HG03571 (cell line): ENCODE data around the gene PBRM1.

Source experiments
- ATAC-seq: cut with Tn5 transposase; IDR thresholded peaks from one replicate; pipeline ENCODE4 v1.9.1; 2021; ENCODE audit not compliant: unreplicated experiment

Gene PBRM1

DNA sequence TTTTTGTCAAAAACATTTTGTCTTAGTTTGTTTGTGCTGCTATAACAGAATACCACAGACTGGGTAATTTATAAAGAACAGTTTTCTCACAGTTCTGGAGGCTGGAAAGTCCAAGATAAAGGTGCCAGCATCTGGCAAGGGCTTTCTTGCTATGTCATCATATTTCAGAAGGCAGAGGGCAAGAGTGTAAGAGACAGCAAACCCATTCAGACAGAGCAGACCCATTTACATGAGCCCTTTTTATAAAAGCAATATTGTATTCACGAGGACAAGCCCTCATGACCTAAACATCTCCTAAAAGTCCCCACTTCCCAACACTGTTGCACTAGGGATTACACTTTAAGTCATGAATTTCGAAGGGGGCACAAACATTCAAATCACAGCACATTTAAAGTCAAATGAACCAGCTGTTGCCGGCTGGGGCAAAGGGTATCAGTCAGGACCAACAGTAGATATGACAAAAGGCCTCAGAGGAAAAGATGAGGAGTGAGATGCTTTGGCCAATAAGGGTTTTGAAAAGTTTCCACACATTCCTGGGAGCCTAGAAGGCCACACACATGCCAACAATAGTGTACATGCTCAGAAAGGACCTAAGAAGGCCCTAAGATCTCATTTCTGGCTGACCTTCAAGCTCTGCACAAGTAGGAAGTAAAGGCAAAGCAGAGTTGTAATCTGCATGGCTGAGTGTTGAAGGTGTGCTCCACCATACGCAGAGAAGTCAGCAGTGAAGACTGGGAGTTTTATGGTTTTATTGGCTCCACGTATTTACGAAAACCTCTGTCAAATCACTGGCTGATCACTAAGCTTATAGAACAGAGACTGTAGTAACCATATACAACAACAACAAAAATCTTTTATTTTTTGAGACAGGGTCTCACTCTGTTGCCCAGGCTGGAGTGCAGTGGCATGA, 111.4 kb downstream of the PBRM1 start:
- no peak for ATAC-seq

- no peak for ATAC-seq
Observed at GRCh38 chr3:52572221-52572620, 113.5 kb downstream of the PBRM1 start.

DNA sequence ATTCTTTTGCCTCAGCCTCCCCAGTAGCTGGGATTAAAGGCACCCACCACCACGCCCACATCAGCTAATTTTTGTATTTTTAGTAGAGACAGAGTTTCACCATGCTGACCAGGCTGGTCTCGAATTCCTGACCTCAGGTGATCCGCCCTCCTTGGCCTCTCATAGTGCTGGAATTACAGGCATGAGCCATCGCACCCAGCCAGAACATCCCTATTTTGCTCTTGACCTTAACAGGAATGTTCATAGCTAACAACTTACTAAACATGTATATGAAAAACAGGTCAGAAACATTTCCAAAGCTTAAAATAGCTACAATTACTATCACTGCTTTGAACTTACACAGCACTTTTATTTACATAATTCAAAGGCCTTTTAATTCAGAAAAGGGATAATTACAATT, 115.6 kb downstream of the PBRM1 start:
- ATAC-seq = no peak

DNA sequence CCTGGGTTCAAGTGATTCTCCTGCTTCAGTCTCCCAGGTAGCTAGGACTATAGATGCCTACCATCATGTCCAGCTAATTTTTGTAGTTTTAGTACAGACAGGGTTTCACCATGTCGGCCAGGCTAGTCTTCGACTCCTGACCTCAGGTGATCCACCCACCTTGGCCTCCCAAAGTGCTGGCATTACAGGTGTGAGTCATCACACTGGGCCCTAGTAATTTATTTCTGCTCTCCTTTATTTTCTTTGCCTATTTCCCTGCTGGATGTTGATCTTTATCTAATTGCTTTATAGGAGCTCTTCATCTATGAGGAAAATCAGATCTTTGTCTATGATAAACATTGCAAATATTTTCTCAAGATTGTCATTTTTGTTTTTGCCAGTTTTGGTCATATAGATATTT, 117.6 kb downstream of the PBRM1 start:
- no peak for ATAC-seq

- no peak for ATAC-seq
Observed at GRCh38 chr3:52563984-52564383, 121.7 kb downstream of the PBRM1 start.

DNA sequence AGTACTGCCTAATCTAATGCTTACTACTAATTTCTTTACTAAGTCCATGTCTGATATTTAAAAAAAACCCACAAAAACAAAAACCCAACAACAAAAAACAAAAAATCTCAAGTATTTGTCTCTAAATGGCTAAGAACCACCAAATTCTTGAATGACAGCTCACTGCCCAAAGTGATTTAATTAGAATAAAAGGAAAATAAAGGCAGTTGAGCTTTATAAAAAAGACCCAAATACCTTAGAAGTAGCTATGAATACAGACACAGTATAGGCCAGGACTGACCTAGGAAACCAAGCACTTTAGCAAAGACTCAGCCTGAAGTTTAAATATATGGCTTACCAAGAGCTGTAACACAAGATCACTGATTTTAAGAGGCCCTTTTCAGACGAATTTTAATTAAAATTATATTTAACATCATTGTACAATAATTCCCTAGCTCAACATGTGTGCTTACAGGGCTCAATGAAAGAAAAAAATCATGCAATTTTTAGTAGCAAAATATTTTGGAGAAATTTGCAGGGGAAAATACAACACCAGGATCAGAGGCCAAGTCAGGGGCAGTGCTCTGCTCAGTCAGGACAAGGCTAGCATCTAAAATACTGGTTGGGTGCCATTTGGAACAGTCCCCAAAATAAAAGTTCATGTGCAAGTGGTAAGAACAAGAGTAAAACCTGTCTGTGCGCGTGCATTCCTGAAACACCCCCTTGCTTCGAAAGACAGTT, 124.5 kb downstream of the PBRM1 start:
- ATAC-seq = no peak

- ATAC-seq = no peak
Observed at GRCh38 chr3:52558436-52558835, 127.3 kb downstream of the PBRM1 start.

GRCh38 chr3:52557011-52557960, 128.4 kb downstream of the PBRM1 start:
- ATAC-seq = no peak

GRCh38 chr3:52555056-52555455, 130.7 kb downstream of the PBRM1 start:
- no peak for ATAC-seq

DNA sequence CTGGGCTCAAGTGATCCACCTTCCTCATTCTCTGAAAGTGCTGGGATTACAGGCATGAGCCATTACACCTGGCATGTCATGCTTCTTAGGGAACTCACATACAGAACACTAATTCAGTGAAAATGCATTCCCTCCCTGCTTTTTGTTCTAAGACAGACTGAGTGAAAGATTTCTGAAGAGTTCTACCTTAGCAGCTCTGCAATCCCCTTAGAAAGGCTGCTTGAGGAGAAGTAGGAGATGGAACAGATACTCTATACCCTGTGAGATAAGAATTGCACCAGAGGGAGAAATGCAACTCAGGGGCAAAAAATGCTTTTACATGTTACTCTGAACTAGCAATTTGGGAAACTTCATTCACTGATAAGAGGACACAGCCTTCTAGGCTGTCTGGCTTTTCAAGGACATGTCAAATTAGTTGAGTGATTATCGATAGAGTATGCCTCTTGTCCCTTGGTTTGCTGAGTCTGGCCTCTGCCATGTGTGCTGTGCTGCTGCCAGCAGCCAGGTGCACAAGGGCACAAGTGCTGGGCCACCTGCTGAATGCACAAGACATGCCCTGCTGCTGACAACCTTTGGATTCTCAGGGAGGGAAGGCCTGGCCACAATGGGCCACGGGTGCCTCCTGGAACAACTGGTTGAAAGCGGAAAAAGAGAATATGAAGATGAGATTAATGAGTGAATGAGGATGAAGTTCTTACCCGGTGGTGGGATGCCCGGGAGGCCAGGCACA, 131.5 kb downstream of the PBRM1 start:
- ATAC-seq = no peak

- ATAC-seq = no peak
Observed at GRCh38 chr3:52552089-52552488, 133.6 kb downstream of the PBRM1 start.

DNA sequence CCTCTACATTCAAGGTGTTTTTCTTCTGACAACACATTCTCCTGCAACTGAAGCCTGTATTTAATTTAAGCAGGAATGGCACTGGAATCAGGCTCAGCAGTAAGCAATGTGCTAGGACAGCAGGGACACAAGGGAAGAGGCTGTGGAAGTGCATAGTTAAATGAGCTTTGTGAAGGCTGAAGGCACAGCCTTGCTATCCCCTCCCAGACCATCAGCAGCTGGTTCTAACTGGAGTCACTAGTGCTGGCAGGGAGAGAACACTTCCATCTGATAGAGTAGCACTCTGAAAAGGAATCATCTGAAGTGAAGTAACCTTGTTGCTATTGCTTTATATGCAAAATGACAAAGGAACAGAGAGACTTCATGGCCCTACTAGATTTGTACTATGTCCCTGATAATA, 134.6 kb downstream of the PBRM1 start:
- ATAC-seq = no peak

- no peak for ATAC-seq
Observed at GRCh38 chr3:52547143-52547542, 138.6 kb downstream of the PBRM1 start.

GRCh38 chr3:52546111-52546901, 139.4 kb downstream of the PBRM1 start:
- no peak for ATAC-seq

- ATAC-seq = no peak
Observed at GRCh38 chr3:52544937-52545336, 140.8 kb downstream of the PBRM1 start.

- ATAC-seq = no peak
Observed at GRCh38 chr3:52541050-52541449, 144.7 kb downstream of the PBRM1 start.

DNA sequence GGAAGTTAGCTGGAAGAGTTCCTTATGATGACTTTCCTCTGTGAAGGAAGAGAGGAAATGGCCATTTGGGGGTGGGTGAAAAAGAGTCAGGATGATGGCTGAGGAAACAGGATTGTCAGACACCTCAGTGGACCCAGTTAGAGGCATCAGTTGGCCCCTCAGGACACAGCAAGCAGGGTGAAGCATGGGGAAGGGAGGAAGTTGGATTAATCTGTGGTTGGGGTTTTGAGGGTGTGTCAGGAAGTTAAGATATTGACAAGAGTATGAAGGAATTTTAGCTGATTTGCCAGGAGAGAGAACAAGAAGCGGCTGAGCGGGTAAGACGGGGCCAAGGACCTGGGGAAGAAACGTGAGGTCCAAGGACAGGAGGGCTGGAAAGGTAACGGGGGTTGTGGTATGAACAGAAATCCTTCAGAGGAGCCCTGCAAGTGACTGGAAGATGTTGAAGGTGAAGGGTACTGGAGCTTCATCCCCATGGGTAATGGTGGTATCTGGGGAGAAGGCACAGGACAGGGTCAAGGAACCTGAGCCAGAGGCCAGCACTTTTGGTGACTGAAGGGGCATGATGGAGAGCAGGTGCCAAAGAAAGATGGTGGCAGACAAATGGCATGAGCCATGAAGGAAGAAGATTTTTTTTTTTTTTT, 146.6 kb downstream of the PBRM1 start:
- ATAC-seq = no peak

GRCh38 chr3:52537726-52538421, 147.8 kb downstream of the PBRM1 start:
- no peak for ATAC-seq
